GM20000 (cell line): Measurements from ENCODE around the gene FOXK1.

ENCODE experiments used
- DNase-seq: peaks from one replicate; pipeline ENCODE4 v3.0.0; 2012; ENCODE audit warnings: low spot score
- CTCF ChIP-seq: IDR thresholded peaks from 2 replicates; pipeline ENCODE4 v1.5.1; 2012; ENCODE audit warnings: mild to moderate bottlenecking, control low read depth; ENCODE audit errors: extremely low read depth, missing control alignments

FOXK1 gene

DNA sequence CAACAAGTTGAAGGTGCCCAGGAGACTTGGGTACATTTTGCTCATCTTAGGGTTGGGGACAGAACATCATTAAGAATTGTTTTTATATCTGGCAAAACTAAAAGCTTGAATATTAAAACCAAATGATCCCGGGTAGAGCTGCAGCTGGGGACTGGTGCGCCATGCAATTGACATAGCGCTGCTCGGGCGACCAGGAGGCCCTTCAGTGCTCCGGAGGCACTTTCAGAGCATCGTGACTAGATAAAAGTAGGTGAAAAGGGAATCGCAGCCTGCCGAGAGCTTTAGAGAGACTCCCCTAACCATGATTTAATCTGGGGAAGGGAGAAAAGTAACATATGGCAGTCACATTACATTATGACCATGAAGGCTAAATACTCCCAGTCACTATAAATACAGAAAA lies 21.4 kb downstream of the FOXK1 start:
- TF ChIP-seq CTCF, result no peak
- DNase-seq, result no peak

DNA sequence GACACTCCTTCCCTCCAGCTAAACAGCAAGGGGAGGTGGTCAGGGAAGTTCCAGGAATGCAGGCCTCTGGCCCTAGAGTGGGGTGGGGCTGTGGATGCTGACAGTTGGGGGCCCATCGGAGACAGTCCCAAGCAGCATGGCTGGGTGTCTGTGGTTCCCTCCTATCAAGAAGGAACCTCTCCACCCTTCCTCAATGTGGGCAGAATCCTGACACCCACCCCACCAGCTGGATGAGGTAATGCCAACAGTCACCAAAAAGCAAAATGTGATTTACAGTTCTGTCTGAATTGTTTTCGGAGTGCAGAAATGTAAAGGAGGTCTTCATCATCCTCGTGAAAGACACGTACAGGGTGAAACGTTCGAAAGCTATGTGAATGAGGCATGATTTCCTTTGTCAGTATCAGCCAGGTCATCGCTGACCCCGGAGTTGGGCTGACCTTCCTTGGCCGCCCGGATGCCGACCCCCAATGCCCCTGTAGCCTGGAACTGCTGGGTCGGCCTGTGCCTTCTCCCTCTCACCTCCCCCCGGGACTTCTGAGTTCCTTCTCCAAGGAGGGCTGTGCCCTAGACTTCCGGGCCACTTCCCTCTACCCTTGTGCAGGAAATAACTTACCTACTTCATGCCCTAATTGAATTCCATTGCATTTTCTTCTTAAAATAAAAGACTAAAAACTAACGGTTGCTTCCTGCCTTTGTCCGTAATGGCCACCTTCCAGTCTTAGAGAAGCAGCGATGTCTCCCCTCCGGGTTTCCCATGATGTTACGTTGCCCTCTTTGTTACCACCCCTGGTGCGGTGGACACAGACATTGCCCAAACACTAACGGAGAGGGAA lies 24.5 kb downstream of the FOXK1 start:
- DNase-seq, result no peak
- no peak for TF ChIP-seq CTCF

DNA sequence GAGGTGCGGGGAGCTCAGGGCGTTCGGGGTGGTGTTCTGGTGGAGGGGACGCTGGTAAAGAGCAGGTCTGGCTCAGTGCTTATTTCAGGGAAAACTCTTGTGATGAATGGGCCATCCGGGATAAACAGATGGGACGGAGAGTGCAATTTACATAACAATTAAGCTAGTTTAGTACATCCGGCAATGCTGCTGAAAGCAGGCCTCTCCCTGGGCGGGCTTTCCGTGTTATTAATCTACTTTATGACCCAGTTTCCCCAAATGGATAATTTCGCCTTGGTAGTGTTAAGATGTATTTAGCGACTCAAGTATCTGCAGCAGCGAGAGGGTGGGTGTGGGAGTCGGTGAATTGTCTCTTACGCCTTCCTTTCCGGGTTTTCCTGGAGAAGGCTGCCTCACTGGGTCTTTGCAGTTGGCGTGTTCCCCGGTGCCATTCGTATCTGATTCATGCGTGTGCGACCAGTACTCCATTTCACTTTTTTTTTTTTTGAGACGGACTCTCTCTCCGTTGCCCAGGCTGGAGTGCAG lies 25.2 kb downstream of the FOXK1 start:
- no peak for TF ChIP-seq CTCF
- no peak for DNase-seq

DNA sequence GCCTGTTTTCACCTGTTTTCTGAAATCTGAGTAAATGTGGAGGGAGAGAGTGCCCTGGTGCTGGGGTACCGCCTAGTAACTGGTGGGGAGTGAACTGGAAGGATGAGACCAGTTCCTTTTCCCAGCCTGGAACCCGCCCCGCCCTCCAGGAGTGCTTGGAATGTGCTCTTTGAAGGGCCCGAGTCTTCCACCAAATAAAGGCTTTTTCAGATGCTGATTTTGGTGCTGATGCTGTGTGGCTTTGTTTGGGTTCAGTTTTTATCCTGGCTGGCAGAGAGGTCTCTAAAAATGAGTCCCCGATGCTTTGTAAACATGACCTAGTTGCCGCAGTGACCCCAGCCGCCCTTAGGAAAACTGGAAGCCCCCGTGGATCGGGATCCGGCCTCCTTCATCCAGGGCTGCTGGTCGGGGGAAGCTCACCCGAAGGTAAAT lies 25.9 kb downstream of the FOXK1 start:
- DNase-seq, result no peak
- no peak for TF ChIP-seq CTCF

DNA sequence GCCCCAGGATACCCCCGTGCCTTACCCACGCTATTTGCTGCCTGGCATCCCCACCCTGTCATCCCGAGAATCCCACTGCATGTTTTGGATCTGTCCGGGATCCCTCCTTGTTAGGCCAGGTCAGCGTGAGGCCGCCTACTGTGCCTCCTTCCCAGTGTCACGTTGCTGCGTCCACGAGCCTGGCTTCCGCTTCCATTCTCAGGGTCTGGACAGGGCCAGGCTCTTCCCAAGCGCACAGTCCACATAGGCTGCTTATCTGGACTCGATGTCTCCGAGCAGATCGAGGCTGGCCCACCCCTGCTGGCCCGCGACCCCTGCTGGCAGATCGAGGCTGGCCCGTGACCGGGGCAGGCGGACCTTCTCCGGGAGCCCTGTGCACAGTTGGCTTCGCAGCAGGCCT lies 27.1 kb downstream of the FOXK1 start:
- no peak for TF ChIP-seq CTCF
- no peak for DNase-seq

GRCh38 chr7:4711093-4711492 lies 29.0 kb downstream of the FOXK1 start:
- no peak for DNase-seq
- no peak for TF ChIP-seq CTCF

GRCh38 chr7:4711634-4712033 lies 29.5 kb downstream of the FOXK1 start:
- TF ChIP-seq CTCF, result no peak
- no peak for DNase-seq
